Suprapubic skin (tissue), 4 donors: ENCODE results near the gene CLASP1.

Source experiments
- EP300 ChIP-seq: sonication (generic); formaldehyde crosslinking; IDR thresholded peaks from one replicate; pipeline ENCODE4 v1.6.1; 2017; ENCODE audit warnings: antibody characterized with exemption
- POLR2AphosphoS5 ChIP-seq, 3 donors: sonication (generic); formaldehyde crosslinking; IDR thresholded peaks; one replicate each; pipeline ENCODE4 v1.6.1; 2017; ENCODE audit warnings: antibody characterized with exemption in 3 of 3
- TF ChIP-seq, protein P1 (sequence below), 2 donors: fragments of 200-600 bp in 1 of 2; fragments of 450-650 bp in 1 of 2; sonication (generic) in 1 of 2; IDR thresholded peaks; one replicate each; pipeline ENCODE4 v1.5.1; 2016 to 2019; ENCODE audit warnings: antibody characterized with exemption in 2 of 2, mild to moderate bottlenecking in 1 of 2, moderate library complexity in 1 of 2

DNA sequence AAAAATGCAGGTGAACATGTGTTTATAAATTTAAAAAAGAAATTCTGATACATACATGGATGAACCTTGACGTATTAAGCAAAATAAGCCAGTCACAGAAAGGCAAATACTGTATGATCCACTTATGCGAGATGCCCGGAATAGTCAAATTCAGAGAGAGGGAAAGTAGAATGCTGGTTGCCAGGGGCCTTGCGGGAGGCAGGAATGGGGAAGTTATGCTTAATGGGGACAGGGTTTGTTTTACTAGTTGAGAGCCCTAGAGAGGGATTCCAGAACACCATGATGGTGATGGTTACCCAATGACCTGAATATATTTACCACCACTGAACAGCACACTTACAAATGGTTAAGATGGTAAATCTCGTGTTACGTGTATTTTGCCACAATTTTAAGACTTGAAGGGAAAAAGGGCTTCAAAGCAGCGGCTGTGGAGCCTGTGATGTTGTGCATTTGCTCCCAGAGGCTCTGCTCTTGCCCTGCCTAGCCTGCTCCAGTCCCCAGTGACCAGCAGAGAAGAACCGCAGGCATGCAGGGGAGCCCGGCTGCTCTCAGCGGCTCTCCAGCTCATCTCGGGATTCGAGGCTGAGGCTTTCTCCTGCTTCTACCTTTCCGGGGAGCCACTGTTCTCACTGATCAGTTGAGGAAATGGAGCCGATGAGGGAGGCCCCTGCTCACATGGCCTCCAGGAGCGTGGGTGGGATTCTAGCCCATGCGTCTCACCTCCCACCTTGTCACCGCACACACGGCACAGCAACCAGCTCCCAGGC lies 312.6 kb downstream of the CLASP1 start:
- TF ChIP-seq, protein P1, sequence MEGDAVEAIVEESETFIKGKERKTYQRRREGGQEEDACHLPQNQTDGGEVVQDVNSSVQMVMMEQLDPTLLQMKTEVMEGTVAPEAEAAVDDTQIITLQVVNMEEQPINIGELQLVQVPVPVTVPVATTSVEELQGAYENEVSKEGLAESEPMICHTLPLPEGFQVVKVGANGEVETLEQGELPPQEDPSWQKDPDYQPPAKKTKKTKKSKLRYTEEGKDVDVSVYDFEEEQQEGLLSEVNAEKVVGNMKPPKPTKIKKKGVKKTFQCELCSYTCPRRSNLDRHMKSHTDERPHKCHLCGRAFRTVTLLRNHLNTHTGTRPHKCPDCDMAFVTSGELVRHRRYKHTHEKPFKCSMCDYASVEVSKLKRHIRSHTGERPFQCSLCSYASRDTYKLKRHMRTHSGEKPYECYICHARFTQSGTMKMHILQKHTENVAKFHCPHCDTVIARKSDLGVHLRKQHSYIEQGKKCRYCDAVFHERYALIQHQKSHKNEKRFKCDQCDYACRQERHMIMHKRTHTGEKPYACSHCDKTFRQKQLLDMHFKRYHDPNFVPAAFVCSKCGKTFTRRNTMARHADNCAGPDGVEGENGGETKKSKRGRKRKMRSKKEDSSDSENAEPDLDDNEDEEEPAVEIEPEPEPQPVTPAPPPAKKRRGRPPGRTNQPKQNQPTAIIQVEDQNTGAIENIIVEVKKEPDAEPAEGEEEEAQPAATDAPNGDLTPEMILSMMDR (IDR thresholded peaks at IDR 0.05), result no peak
- TF ChIP-seq EP300 (no peak), POLR2AphosphoS5 (IDR thresholded peaks at IDR 0.05) (no peak)
